K562 (cell line): ENCODE data around the gene PIM3. TPM values are rescaled to one million over a fixed set of nuclear protein-coding genes. Genes with fewer than 3 reads are reported as not detected.

ENCODE experiments used
- BRD9 ChIP-seq: fragments of 450-650 bp; IDR thresholded peaks from 2 replicates; pipeline ENCODE4 v1.6.1; 2018; ENCODE audit warnings: low read depth; ENCODE audit not compliant: partially characterized antibody
- CEBPB ChIP-seq: fragments of 450-650 bp; IDR thresholded peaks from 2 replicates; pipeline ENCODE4 v1.6.1; 2016; ENCODE audit warnings: missing genetic modification characterization, missing compliant biosample characterization
- HOXB6 ChIP-seq: fragments of 250-450 bp; sonication (Bioruptor Pico); IDR thresholded peaks from 2 replicates; pipeline ENCODE4 v1.5.1; 2022; ENCODE audit warnings: mild to moderate bottlenecking, borderline replicate concordance
- MCM5 ChIP-seq: fragments of 450-650 bp; IDR thresholded peaks from 2 replicates; pipeline ENCODE4 v1.6.1; 2016; ENCODE audit warnings: low read depth
- MTA1 ChIP-seq: fragments of 450-650 bp; IDR thresholded peaks from 2 replicates; pipeline ENCODE4 v1.6.1; 2017; ENCODE audit warnings: borderline replicate concordance
- NCOA2 ChIP-seq, 2 experiments: fragments of 450-650 bp; IDR thresholded peaks; 2 replicates each; pipeline ENCODE4 v1.6.1; 2018; ENCODE audit warnings: mild to moderate bottlenecking in 2 of 2, moderate library complexity in 1 of 2; ENCODE audit not compliant: partially characterized antibody in 2 of 2
- NR2F6 ChIP-seq: fragments of 450-650 bp; formaldehyde crosslinking; IDR thresholded peaks from 2 replicates; pipeline ENCODE4 v1.4.0; 2020; ENCODE audit warnings: mild to moderate bottlenecking
- PTBP1 ChIP-seq: fragments of 200-400 bp; formaldehyde crosslinking; IDR thresholded peaks from 2 replicates; pipeline ENCODE4 v1.6.1; 2017; ENCODE audit warnings: low read depth, low read length
- RBBP5 ChIP-seq: fragments of 200-600 bp; sonication (generic); IDR thresholded peaks from 2 replicates; pipeline ENCODE4 v1.6.1; 2012; ENCODE audit warnings: borderline replicate concordance, mild to moderate bottlenecking, low read length, control low read depth, inconsistent platforms; ENCODE audit not compliant: insufficient read depth, poor library complexity, severe bottlenecking
- SMARCA5 ChIP-seq: fragments of 450-650 bp; IDR thresholded peaks from 2 replicates; pipeline ENCODE4 v1.6.1; 2016
- SMC3 ChIP-seq: conservative IDR thresholded peaks from 2 replicates; pipeline ENCODE4 v1.6.1; 2011; ENCODE audit warnings: low read depth, low read length, improper control_type of control experiment; ENCODE audit not compliant: insufficient read depth
- TGIF2 ChIP-seq: sonication (generic); formaldehyde crosslinking; IDR thresholded peaks from 2 replicates; pipeline ENCODE4 v1.8.1; 2022; ENCODE audit warnings: mild to moderate bottlenecking, missing genetic modification reagents, moderate library complexity
- TRIM28 ChIP-seq: fragments of 450-650 bp; IDR thresholded peaks from 2 replicates; pipeline ENCODE4 v1.6.1; 2017
- ZNF146 ChIP-seq: IDR thresholded peaks from one replicate; pipeline ENCODE4 v1.6.1; 2018; ENCODE audit warnings: missing compliant biosample characterization; ENCODE audit not compliant: unreplicated experiment
- ZNF282 ChIP-seq: sonication (generic); formaldehyde crosslinking; IDR thresholded peaks from 2 replicates; pipeline ENCODE4 v1.8.1; 2023; ENCODE audit warnings: missing genetic modification reagents
- ZNF384 ChIP-seq: IDR thresholded peaks from 2 replicates; pipeline ENCODE4 v1.6.1; 2012; ENCODE audit warnings: low read depth, low read length, improper control_type of control experiment
- ZNF398 ChIP-seq: fragments of 250-450 bp; sonication (Bioruptor Pico); IDR thresholded peaks from 2 replicates; pipeline ENCODE4 v1.8.0; 2021; ENCODE audit warnings: moderate library complexity, mild to moderate bottlenecking, inconsistent platforms
- ZNF436 ChIP-seq: fragments of 250-450, 450-650 bp; sonication (Bioruptor Pico); formaldehyde crosslinking; IDR thresholded peaks from 2 replicates; pipeline ENCODE4 v1.7.0; 2020; ENCODE audit warnings: mild to moderate bottlenecking
- ZNF644 ChIP-seq: fragments of 200-800 bp; sonication (Bioruptor generic); IDR thresholded peaks from 2 replicates; pipeline ENCODE4 v1.6.1; 2016; ENCODE audit warnings: low read depth, missing genetic modification characterization, missing compliant biosample characterization
- polyA plus RNA-seq, 8 experiments: library from polyadenylated mRNA; depleted of rRNA in 4 of 8; stranded (reverse) in 5 of 8; unstranded in 3 of 8; fragments of >200 nt; fragmentation: Nextera tagmentation in 2 of 8; fragmentation: Illumina TruSeq in 1 of 8; extraction: Ambion mirVana in 2 of 8; extraction: Trizol in 1 of 8; gene quantifications; 2 replicates each; pipeline versions ENCODE4 v1.2.1 to v1.2.3, GENCODE V29; 2011 to 2014; ENCODE audit warnings: inconsistent platforms in 1 of 8, missing spikeins in 1 of 8
- total RNA-seq, 7 experiments: library from RNA; depleted of rRNA in 6 of 7; stranded (reverse); fragments of >200 nt in 6 of 7; fragmentation: Illumina TruSeq in 2 of 7; extraction: Trizol in 2 of 7; gene quantifications; 2 replicates each; pipeline versions ENCODE4 v1.2.1 to v1.2.3, GENCODE V29; 2011 to 2021; ENCODE audit warnings: low replicate concordance in 1 of 7
- TF ChIP-seq, protein P1 (sequence below): fragments of 200-800 bp; sonication (Bioruptor generic); IDR thresholded peaks from 2 replicates; pipeline ENCODE4 v1.6.1; 2016; ENCODE audit warnings: missing genetic modification characterization, missing compliant biosample characterization
- TF ChIP-seq, protein P2 (sequence below): fragments of 450-650 bp; conservative IDR thresholded peaks from 2 replicates; pipeline ENCODE4 v1.6.1; 2016; ENCODE audit warnings: missing genetic modification characterization, low read depth, mild to moderate bottlenecking, control low read depth, missing compliant biosample characterization

PIM3 gene
- total and polyA plus RNA-seq, 9 of the 15 experiments (the other 6 are each of a cell fraction or from before 2014, with no cell fraction given), result 0.24 to 40.5 (median 5.3) TPM

GRCh38 chr22:49960159-49961004 is at the start of gene PIM3 (continued):
- TF ChIP-seq, protein P1, sequence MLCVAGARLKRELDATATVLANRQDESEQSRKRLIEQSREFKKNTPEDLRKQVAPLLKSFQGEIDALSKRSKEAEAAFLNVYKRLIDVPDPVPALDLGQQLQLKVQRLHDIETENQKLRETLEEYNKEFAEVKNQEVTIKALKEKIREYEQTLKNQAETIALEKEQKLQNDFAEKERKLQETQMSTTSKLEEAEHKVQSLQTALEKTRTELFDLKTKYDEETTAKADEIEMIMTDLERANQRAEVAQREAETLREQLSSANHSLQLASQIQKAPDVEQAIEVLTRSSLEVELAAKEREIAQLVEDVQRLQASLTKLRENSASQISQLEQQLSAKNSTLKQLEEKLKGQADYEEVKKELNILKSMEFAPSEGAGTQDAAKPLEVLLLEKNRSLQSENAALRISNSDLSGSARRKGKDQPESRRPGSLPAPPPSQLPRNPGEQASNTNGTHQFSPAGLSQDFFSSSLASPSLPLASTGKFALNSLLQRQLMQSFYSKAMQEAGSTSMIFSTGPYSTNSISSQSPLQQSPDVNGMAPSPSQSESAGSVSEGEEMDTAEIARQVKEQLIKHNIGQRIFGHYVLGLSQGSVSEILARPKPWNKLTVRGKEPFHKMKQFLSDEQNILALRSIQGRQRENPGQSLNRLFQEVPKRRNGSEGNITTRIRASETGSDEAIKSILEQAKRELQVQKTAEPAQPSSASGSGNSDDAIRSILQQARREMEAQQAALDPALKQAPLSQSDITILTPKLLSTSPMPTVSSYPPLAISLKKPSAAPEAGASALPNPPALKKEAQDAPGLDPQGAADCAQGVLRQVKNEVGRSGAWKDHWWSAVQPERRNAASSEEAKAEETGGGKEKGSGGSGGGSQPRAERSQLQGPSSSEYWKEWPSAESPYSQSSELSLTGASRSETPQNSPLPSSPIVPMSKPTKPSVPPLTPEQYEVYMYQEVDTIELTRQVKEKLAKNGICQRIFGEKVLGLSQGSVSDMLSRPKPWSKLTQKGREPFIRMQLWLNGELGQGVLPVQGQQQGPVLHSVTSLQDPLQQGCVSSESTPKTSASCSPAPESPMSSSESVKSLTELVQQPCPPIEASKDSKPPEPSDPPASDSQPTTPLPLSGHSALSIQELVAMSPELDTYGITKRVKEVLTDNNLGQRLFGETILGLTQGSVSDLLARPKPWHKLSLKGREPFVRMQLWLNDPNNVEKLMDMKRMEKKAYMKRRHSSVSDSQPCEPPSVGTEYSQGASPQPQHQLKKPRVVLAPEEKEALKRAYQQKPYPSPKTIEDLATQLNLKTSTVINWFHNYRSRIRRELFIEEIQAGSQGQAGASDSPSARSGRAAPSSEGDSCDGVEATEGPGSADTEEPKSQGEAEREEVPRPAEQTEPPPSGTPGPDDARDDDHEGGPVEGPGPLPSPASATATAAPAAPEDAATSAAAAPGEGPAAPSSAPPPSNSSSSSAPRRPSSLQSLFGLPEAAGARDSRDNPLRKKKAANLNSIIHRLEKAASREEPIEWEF (CRISPR knock-in tag), result no peak
- no peak for TF ChIP-seq TGIF2 (CRISPR knock-in tag)
- no peak for TF ChIP-seq NR2F6 (CRISPR knock-in tag)
- TF ChIP-seq CEBPB (tag), result no peak
- no peak for TF ChIP-seq MCM5
- TF ChIP-seq MTA1, result no peak
- TF ChIP-seq ZNF384, result no peak
- TF ChIP-seq ZNF398 (CRISPR knock-in tag), result no peak
- TF ChIP-seq ZNF282 (CRISPR knock-in tag), result no peak
- no peak for TF ChIP-seq SMC3
- no peak for TF ChIP-seq ZNF436
- TF ChIP-seq HOXB6 (CRISPR knock-in tag), result no peak
- TF ChIP-seq PTBP1, result no peak
- no peak for TF ChIP-seq RBBP5
- no peak for TF ChIP-seq TRIM28
- TF ChIP-seq NCOA2 (IDR thresholded peaks at IDR 0.05; ENCODE audit: partially characterized antibody in 2 of 2), result no peak
- TF ChIP-seq ZNF146 (CRISPR knock-in tag), result no peak
- no peak for TF ChIP-seq BRD9
- no peak for TF ChIP-seq ZNF644 (tag)
- TF ChIP-seq SMARCA5, result no peak
- TF ChIP-seq, protein P2, sequence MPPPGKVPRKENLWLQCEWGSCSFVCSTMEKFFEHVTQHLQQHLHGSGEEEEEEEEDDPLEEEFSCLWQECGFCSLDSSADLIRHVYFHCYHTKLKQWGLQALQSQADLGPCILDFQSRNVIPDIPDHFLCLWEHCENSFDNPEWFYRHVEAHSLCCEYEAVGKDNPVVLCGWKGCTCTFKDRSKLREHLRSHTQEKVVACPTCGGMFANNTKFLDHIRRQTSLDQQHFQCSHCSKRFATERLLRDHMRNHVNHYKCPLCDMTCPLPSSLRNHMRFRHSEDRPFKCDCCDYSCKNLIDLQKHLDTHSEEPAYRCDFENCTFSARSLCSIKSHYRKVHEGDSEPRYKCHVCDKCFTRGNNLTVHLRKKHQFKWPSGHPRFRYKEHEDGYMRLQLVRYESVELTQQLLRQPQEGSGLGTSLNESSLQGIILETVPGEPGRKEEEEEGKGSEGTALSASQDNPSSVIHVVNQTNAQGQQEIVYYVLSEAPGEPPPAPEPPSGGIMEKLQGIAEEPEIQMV (tag), result no peak
